ENCODE measurements around the gene CCDC154. TPM values are rescaled to one million over a fixed set of nuclear protein-coding genes. Genes with fewer than 3 reads are reported as not detected.

Gene CCDC154
- total and polyA plus RNA-seq, 2 donors = 0.71 to 14.0 TPM

- H3K4me3 ChIP-seq (ENCODE audit: low read length in 2 of 2) = no peak overlapping the region
- peaks cover 0 to 19% of the 10 kb centered on the region in 2 donors for H3K36me3 ChIP-seq (ENCODE audit: control insufficient read depth in 2 of 2, insufficient read depth in 2 of 2, low read length in 1 of 2)
- 94% methylated on average over 14 of the region's 14 CpGs for WGBS
- H3K27ac ChIP-seq (ENCODE audit: low read depth in 1 of 2, low read length in 1 of 2) = no peak overlapping the region
- peaks cover 0 to 4% of the 10 kb centered on the region in 2 donors for H3K4me1 ChIP-seq (ENCODE audit: control insufficient read depth in 2 of 2, insufficient read depth in 2 of 2, low read length in 2 of 2)
- no peak for DNase-seq (ENCODE audit: low read depth in 6 of 9, low spot score in 9 of 9)
- H3K9me3 ChIP-seq (ENCODE audit: control insufficient read depth in 2 of 2, insufficient read depth in 1 of 2, low read length in 1 of 2) = no peaks in the 10 kb centered on the region
- no peaks in the 10 kb centered on the region for H3K27me3 ChIP-seq (ENCODE audit: control insufficient read depth in 2 of 2, insufficient read depth in 1 of 2, low read length in 1 of 2)
Observed at GRCh38 chr16:1466968-1467521, 22.7 kb upstream of the CCDC154 start.

GRCh38 chr16:1466054-1466453 is 21.7 kb upstream of the CCDC154 start:
- H3K27ac ChIP-seq (ENCODE audit: low read depth in 1 of 2, low read length in 1 of 2) = no peak overlapping the region
- H3K4me1 ChIP-seq (ENCODE audit: control insufficient read depth in 2 of 2, insufficient read depth in 2 of 2, low read length in 2 of 2) = peaks cover 0 to 2% of the 10 kb centered on the region in 2 donors
- H3K36me3 ChIP-seq (ENCODE audit: control insufficient read depth in 2 of 2, insufficient read depth in 2 of 2, low read length in 1 of 2) = peaks cover 3 to 22% of the 10 kb centered on the region in 2 donors
- H3K9me3 ChIP-seq (ENCODE audit: control insufficient read depth in 2 of 2, insufficient read depth in 1 of 2, low read length in 1 of 2) = no peaks in the 10 kb centered on the region
- DNase-seq (ENCODE audit: low read depth in 6 of 9, low spot score in 9 of 9) = no peak
- 97% methylated on average over 24 of the region's 24 CpGs for WGBS
- no peak overlapping the region for H3K4me3 ChIP-seq (ENCODE audit: low read length in 2 of 2)
- no peaks in the 10 kb centered on the region for H3K27me3 ChIP-seq (ENCODE audit: control insufficient read depth in 2 of 2, insufficient read depth in 1 of 2, low read length in 1 of 2)

GRCh38 chr16:1465567-1465915 is 21.2 kb upstream of the CCDC154 start:
- 99% methylated on average over 13 of the region's 13 CpGs for WGBS
- Histone ChIP-seq H3K4me3 (ENCODE audit: low read length in 2 of 2) (no peak overlapping the region), H3K27ac (ENCODE audit: low read depth in 1 of 2, low read length in 1 of 2) (no peak overlapping the region), H3K36me3 (ENCODE audit: control insufficient read depth in 2 of 2, insufficient read depth in 2 of 2, low read length in 1 of 2) (peaks cover 8 to 27% of the 10 kb centered on the region in 2 donors), H3K4me1 (ENCODE audit: control insufficient read depth in 2 of 2, insufficient read depth in 2 of 2, low read length in 2 of 2) (no peaks in the 10 kb centered on the region), H3K27me3 (ENCODE audit: control insufficient read depth in 2 of 2, insufficient read depth in 1 of 2, low read length in 1 of 2) (no peaks in the 10 kb centered on the region), H3K9me3 (ENCODE audit: control insufficient read depth in 2 of 2, insufficient read depth in 1 of 2, low read length in 1 of 2) (no peaks in the 10 kb centered on the region)
- no peak for DNase-seq (ENCODE audit: low read depth in 6 of 9, low spot score in 9 of 9)

- no peaks in the 10 kb centered on the region for H3K9me3 ChIP-seq (ENCODE audit: control insufficient read depth in 2 of 2, insufficient read depth in 1 of 2, low read length in 1 of 2)
- H3K4me3 ChIP-seq (ENCODE audit: low read length in 2 of 2) = no peak overlapping the region
- no peak for DNase-seq (ENCODE audit: low read depth in 6 of 9, low spot score in 9 of 9)
- 97% methylated on average over 33 of the region's 33 CpGs for WGBS
- no peaks in the 10 kb centered on the region for H3K27me3 ChIP-seq (ENCODE audit: control insufficient read depth in 2 of 2, insufficient read depth in 1 of 2, low read length in 1 of 2)
- H3K36me3 ChIP-seq (ENCODE audit: control insufficient read depth in 2 of 2, insufficient read depth in 2 of 2, low read length in 1 of 2) = peaks cover 13 to 32% of the 10 kb centered on the region in 2 donors
- H3K27ac ChIP-seq (ENCODE audit: low read depth in 1 of 2, low read length in 1 of 2) = no peak overlapping the region
- no peaks in the 10 kb centered on the region for H3K4me1 ChIP-seq (ENCODE audit: control insufficient read depth in 2 of 2, insufficient read depth in 2 of 2, low read length in 2 of 2)
Observed at GRCh38 chr16:1464894-1465566, 20.7 kb upstream of the CCDC154 start.

- WGBS = 97% methylated on average over 41 of the region's 41 CpGs
- Histone ChIP-seq H3K4me1 (ENCODE audit: control insufficient read depth in 2 of 2, insufficient read depth in 2 of 2, low read length in 2 of 2) (no peaks in the 10 kb centered on the region), H3K4me3 (ENCODE audit: low read length in 2 of 2) (no peak overlapping the region), H3K36me3 (ENCODE audit: control insufficient read depth in 2 of 2, insufficient read depth in 2 of 2, low read length in 1 of 2) (peaks cover 15 to 35% of the 10 kb centered on the region in 2 donors), H3K27me3 (ENCODE audit: control insufficient read depth in 2 of 2, insufficient read depth in 1 of 2, low read length in 1 of 2) (no peaks in the 10 kb centered on the region), H3K27ac (ENCODE audit: low read depth in 1 of 2, low read length in 1 of 2) (no peak overlapping the region), H3K9me3 (ENCODE audit: control insufficient read depth in 2 of 2, insufficient read depth in 1 of 2, low read length in 1 of 2) (no peaks in the 10 kb centered on the region)
- no peak for DNase-seq (ENCODE audit: low read depth in 6 of 9, low spot score in 9 of 9)
Observed at GRCh38 chr16:1464196-1464893, 20.0 kb upstream of the CCDC154 start.

GRCh38 chr16:1461146-1461545 is 16.8 kb upstream of the CCDC154 start:
- no peak overlapping the region for H3K27ac ChIP-seq (ENCODE audit: low read depth in 1 of 2, low read length in 1 of 2)
- no peaks in the 10 kb centered on the region for H3K9me3 ChIP-seq (ENCODE audit: control insufficient read depth in 2 of 2, insufficient read depth in 1 of 2, low read length in 1 of 2)
- peaks cover 32 to 60% of the 10 kb centered on the region in 2 donors for H3K36me3 ChIP-seq (ENCODE audit: control insufficient read depth in 2 of 2, insufficient read depth in 2 of 2, low read length in 1 of 2)
- H3K4me1 ChIP-seq (ENCODE audit: control insufficient read depth in 2 of 2, insufficient read depth in 2 of 2, low read length in 2 of 2) = no peaks in the 10 kb centered on the region
- DNase-seq (ENCODE audit: low read depth in 6 of 9, low spot score in 9 of 9) = no peak
- no peak overlapping the region for H3K4me3 ChIP-seq (ENCODE audit: low read length in 2 of 2)
- no peaks in the 10 kb centered on the region for H3K27me3 ChIP-seq (ENCODE audit: control insufficient read depth in 2 of 2, insufficient read depth in 1 of 2, low read length in 1 of 2)
- 98% methylated on average over 24 of the region's 24 CpGs for WGBS

- H3K27ac ChIP-seq (ENCODE audit: low read depth in 1 of 2, low read length in 1 of 2) = no peak overlapping the region
- WGBS = 99% methylated on average over 30 of the region's 30 CpGs
- no peak overlapping the region for H3K4me3 ChIP-seq (ENCODE audit: low read length in 2 of 2)
- DNase-seq (ENCODE audit: low read depth in 6 of 9, low spot score in 9 of 9) = no peak
- H3K27me3 ChIP-seq (ENCODE audit: control insufficient read depth in 2 of 2, insufficient read depth in 1 of 2, low read length in 1 of 2) = no peaks in the 10 kb centered on the region
- H3K9me3 ChIP-seq (ENCODE audit: control insufficient read depth in 2 of 2, insufficient read depth in 1 of 2, low read length in 1 of 2) = no peaks in the 10 kb centered on the region
- H3K36me3 ChIP-seq (ENCODE audit: control insufficient read depth in 2 of 2, insufficient read depth in 2 of 2, low read length in 1 of 2) = peaks cover 37 to 65% of the 10 kb centered on the region in 2 donors
- no peaks in the 10 kb centered on the region for H3K4me1 ChIP-seq (ENCODE audit: control insufficient read depth in 2 of 2, insufficient read depth in 2 of 2, low read length in 2 of 2)
Observed at GRCh38 chr16:1460602-1461138, 16.3 kb upstream of the CCDC154 start.

- 93% methylated on average over 10 of the region's 10 CpGs for WGBS
- Histone ChIP-seq H3K9me3 (ENCODE audit: control insufficient read depth in 2 of 2, insufficient read depth in 1 of 2, low read length in 1 of 2) (no peaks in the 10 kb centered on the region), H3K4me3 (ENCODE audit: low read length in 2 of 2) (no peak overlapping the region), H3K27ac (ENCODE audit: low read depth in 1 of 2, low read length in 1 of 2) (no peak overlapping the region), H3K27me3 (ENCODE audit: control insufficient read depth in 2 of 2, insufficient read depth in 1 of 2, low read length in 1 of 2) (no peaks in the 10 kb centered on the region), H3K36me3 (ENCODE audit: control insufficient read depth in 2 of 2, insufficient read depth in 2 of 2, low read length in 1 of 2) (peaks cover 44 to 70% of the 10 kb centered on the region in 2 donors), H3K4me1 (ENCODE audit: control insufficient read depth in 2 of 2, insufficient read depth in 2 of 2, low read length in 2 of 2) (no peaks in the 10 kb centered on the region)
- no peak for DNase-seq (ENCODE audit: low read depth in 6 of 9, low spot score in 9 of 9)
Observed at GRCh38 chr16:1459967-1460366, 15.6 kb upstream of the CCDC154 start.

GRCh38 chr16:1458977-1459341 is 14.6 kb upstream of the CCDC154 start:
- Histone ChIP-seq H3K9me3 (ENCODE audit: control insufficient read depth in 2 of 2, insufficient read depth in 1 of 2, low read length in 1 of 2) (no peaks in the 10 kb centered on the region), H3K4me3 (ENCODE audit: low read length in 2 of 2) (no peak overlapping the region), H3K4me1 (ENCODE audit: control insufficient read depth in 2 of 2, insufficient read depth in 2 of 2, low read length in 2 of 2) (no peaks in the 10 kb centered on the region), H3K27me3 (ENCODE audit: control insufficient read depth in 2 of 2, insufficient read depth in 1 of 2, low read length in 1 of 2) (no peaks in the 10 kb centered on the region), H3K27ac (ENCODE audit: low read depth in 1 of 2, low read length in 1 of 2) (no peak overlapping the region), H3K36me3 (ENCODE audit: control insufficient read depth in 2 of 2, insufficient read depth in 2 of 2, low read length in 1 of 2) (peaks cover 51 to 72% of the 10 kb centered on the region in 2 donors)
- 82% methylated on average over 14 of the region's 14 CpGs for WGBS
- DNase-seq (ENCODE audit: low read depth in 6 of 9, low spot score in 9 of 9) = no peak
